Thoracic aorta (tissue), 2 donors: ENCODE data around the gene PDE6A. TPM values are rescaled to one million over a fixed set of nuclear protein-coding genes. Genes with fewer than 3 reads are reported as not detected.

ENCODE experiments used
- ATAC-seq: fragments of 150-250 bp; one replicate; pipeline ENCODE4 v1.8.0; 2017; ENCODE audit warnings: low read depth; ENCODE audit not compliant: insufficient number of reproducible peaks, low FRiP score
- DNase-seq: peaks from one replicate; pipeline ENCODE4 v3.0.0-alpha.2; 2020; ENCODE audit warnings: low spot score
- H3K27ac ChIP-seq, 2 donors: fragments of 200-600 bp; sonication (generic); 1 replicate in 1 of 2; 2 replicates in 1 of 2; pipeline ENCODE4 v1.5.1; 2016; ENCODE audit warnings: mild to moderate bottlenecking in 2 of 2, moderate library complexity in 2 of 2
- H3K27me3 ChIP-seq: fragments of 200-600 bp; sonication (generic); replicated peaks from 2 replicates; pipeline ENCODE4 v1.6.0; 2016; ENCODE audit warnings: mild to moderate bottlenecking; ENCODE audit not compliant: insufficient read depth
- H3K36me3 ChIP-seq: fragments of 200-600 bp; sonication (generic); one replicate; pipeline ENCODE4 v1.5.1; 2016
- H3K4me1 ChIP-seq, 2 donors: fragments of 200-600 bp; sonication (generic); 1 replicate in 1 of 2; 2 replicates in 1 of 2; pipeline versions ENCODE4 v1.5.1 to v1.6.0; 2016; ENCODE audit warnings: low read depth in 2 of 2, mild to moderate bottlenecking in 1 of 2; ENCODE audit not compliant: control insufficient read depth in 1 of 2
- H3K4me3 ChIP-seq: fragments of 200-600 bp; sonication (generic); 2 replicates; pipeline ENCODE4 v1.5.1; 2016; ENCODE audit warnings: mild to moderate bottlenecking
- H3K9me3 ChIP-seq: fragments of 200-600 bp; sonication (generic); 2 replicates; pipeline ENCODE4 v1.5.1; 2016
- CTCF ChIP-seq: fragments of 200-600 bp; sonication (generic); IDR thresholded peaks from one replicate; pipeline ENCODE4 v1.5.1; 2019; ENCODE audit warnings: antibody characterized with exemption
- total RNA-seq, 2 donors: library from RNA; depleted of rRNA; stranded (reverse); fragments of >200 nt; gene quantifications; one replicate each; pipeline versions ENCODE4 v1.1.0 to v1.2.3, GENCODE V29; 2016

The PDE6A gene
- total RNA-seq = not detected

GRCh38 chr5:149944666-149945065 is at the start of gene PDE6A:
Gene PDE6A, minus strand, starts transcription at chr5:149944793. Its CDS starts 120 bp downstream, at chr5:149944673.
- Histone ChIP-seq H3K27ac (no peak within 1 kb of the TSS), H3K4me1 (peaks cover 6% of the 10 kb centered on the region in 2 donors)
- no peak for TF ChIP-seq CTCF

DNA sequence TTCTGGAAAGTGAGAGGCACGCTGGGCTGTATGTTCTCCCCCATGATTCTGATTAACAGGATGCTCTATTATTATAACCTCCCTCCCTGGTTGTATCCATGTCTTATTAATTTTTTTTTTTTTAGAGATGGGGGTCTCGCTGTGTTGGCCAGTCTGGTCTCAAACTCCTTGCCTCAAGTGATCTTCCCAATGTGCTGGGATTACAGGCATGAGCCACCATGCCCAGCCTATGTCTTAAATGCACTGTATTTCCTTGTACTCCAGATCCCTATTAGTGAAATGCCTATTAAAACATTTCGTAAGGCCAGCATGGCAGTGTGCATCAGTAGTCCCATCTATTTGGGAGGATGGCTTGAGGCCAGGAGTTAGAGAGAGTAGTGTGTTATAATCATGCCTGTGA is 48.9 kb upstream of the PDE6A start:
- DNase-seq (no peak), ATAC-seq (no peak)
- no peaks in the 10 kb centered on the region for H3K27me3 ChIP-seq
- no peak for TF ChIP-seq CTCF
- peak overlapping the region; percentile 52 to 60 for H3K27ac ChIP-seq
- no peaks in the 10 kb centered on the region for H3K36me3 ChIP-seq
- peaks cover 11 to 27% of the 10 kb centered on the region in 2 donors for H3K4me1 ChIP-seq
- no peaks in the 10 kb centered on the region for H3K9me3 ChIP-seq
- H3K4me3 ChIP-seq = no peak overlapping the region

More at GRCh38 chr5:149944666-149945065, at the start of gene PDE6A:
- no peak for DNase-seq
- H3K4me3 ChIP-seq = no peak within 1 kb of the TSS
- no peaks in the 10 kb centered on the region for H3K9me3 ChIP-seq
- ATAC-seq = no peak
- no peaks in the 10 kb centered on the region for H3K36me3 ChIP-seq
- H3K27me3 ChIP-seq = no peaks in the 10 kb centered on the region

DNA sequence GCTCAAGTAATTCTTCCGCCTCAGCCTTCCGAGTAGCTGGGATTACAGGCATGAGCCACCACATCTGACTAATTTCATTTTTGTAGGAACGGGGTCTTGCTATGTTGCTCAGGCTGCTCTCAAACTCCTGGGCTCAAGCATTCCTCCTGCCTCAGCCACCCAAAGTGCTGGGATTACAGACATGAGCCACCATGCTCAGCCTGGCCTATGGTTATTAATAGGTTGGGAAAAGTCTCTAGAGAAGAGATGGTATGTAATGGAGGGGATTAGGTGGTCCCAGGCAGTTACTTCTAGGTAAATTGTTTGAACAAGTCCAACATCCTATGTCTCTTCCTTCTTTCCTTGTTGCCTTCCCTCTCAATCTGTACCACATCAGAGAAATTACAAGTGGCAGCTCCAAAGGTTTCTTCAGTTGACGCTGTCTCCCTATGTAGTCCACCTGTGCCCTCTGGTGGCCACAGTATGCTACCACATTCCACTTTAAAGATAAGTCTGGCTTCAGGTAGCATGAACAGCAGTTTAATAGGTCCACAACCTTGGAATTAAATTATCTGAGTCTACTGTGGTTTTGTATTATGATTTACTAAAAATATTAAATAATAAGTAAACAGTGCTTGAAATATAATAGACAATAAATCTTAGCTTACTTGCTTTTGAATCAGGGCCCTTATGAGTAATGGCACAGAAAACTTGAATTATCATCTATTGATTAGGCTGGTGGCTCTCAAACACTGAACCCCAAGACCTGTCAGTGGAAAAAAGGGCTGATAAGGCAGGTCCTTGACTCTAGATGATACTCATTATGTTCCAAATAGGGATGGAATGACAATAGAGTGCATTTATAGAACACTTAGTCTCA is 46.2 kb upstream of the PDE6A start:
- no peaks in the 10 kb centered on the region for H3K36me3 ChIP-seq
- H3K4me3 ChIP-seq = no peak overlapping the region
- H3K9me3 ChIP-seq = no peaks in the 10 kb centered on the region
- TF ChIP-seq CTCF = peak; percentile 92
- H3K27me3 ChIP-seq = no peaks in the 10 kb centered on the region
- no peak overlapping the region for H3K27ac ChIP-seq
- peak; percentile 41 for DNase-seq
- no peak for ATAC-seq
- peaks cover 11 to 25% of the 10 kb centered on the region in 2 donors for H3K4me1 ChIP-seq

GRCh38 chr5:149988126-149988525 is 43.5 kb upstream of the PDE6A start:
- Histone ChIP-seq H3K27me3 (no peaks in the 10 kb centered on the region), H3K9me3 (no peaks in the 10 kb centered on the region), H3K4me1 (no peaks in the 10 kb centered on the region), H3K36me3 (peaks cover 8% of the 10 kb centered on the region), H3K27ac (no peak overlapping the region), H3K4me3 (no peak overlapping the region)
- TF ChIP-seq CTCF = no peak
- DNase-seq = no peak
- ATAC-seq = no peak

DNA sequence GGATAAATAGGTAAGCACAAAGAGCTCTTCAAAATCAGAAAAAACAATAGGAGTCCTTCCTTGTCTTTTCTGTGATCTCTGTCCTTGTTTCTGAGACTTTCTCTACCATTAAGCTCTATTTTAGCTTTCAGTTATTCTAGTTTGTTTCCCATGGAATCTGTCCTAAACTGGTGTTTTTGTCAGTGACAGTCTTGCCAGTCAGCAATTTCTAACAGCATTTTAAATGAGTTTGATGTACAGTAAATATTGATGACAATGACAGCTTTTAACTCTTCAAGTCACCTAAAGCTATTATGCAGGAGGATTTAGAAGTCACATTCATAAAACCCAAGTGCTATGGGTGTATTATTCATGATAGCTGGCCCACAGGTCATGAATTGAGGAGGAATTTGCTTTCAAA is 37.9 kb upstream of the PDE6A start:
- ATAC-seq = no peak

More for the DNA sequence above, 37.9 kb upstream of the PDE6A start:
- Histone ChIP-seq H3K27ac (no peak overlapping the region), H3K36me3 (peaks cover 32% of the 10 kb centered on the region), H3K4me3 (no peak overlapping the region), H3K9me3 (no peaks in the 10 kb centered on the region), H3K27me3 (no peaks in the 10 kb centered on the region), H3K4me1 (no peaks in the 10 kb centered on the region)
- DNase-seq = no peak
- TF ChIP-seq CTCF = no peak
